ENCODE measurements around the gene STPG2.

- TF ChIP-seq HDAC6 (IDR thresholded peaks at IDR 0.05; ENCODE audit: low read depth, low read length) (no peak), CTCF (IDR thresholded peaks at IDR 0.05; ENCODE audit: control extremely low read depth in 1 of 3, insufficient read depth in 1 of 3, low read depth in 1 of 3, low read length in 3 of 3) (no peak), USF2 (IDR thresholded peaks at IDR 0.05; ENCODE audit: low read length) (no peak), POLR2A (IDR thresholded peaks at IDR 0.05; ENCODE audit: control extremely low read depth in 1 of 2, low read depth in 2 of 2, low read length in 2 of 2) (no peak), TAF7 (optimal IDR thresholded peaks at IDR 0.05; ENCODE audit: borderline replicate concordance, low read depth, low read length) (no peak), POU5F1 (IDR thresholded peaks at IDR 0.05; ENCODE audit: low read depth, low read length) (no peak), JUND (IDR thresholded peaks at IDR 0.05; ENCODE audit: low read length) (no peak)
These were observed 152.9 kb downstream of the STPG2 start for GRCh38 chr4:97990409-97990808.

Data from H1 (cell line).